Kidney (tissue), 14 donors: ENCODE measurements around the gene PDGFC. TPM values are rescaled to one million over a fixed set of nuclear protein-coding genes. Genes with fewer than 3 reads are reported as not detected.

Experiments
- DNase-seq, 5 donors: peaks; one replicate each; pipeline ENCODE4 v3.0.0-alpha.2; 2013 to 2020
- FAIRE-seq: peaks from 2 replicates; lab custom pipeline; 2012; peaks lifted over from hg19 to GRCh38; lab: Jason Lieb, UNC
- H3K27ac ChIP-seq, 2 donors: one replicate each; pipeline ENCODE4 v1.7.0; 2013; ENCODE audit warnings: low read depth in 2 of 2, low read length in 2 of 2, inconsistent platforms in 1 of 2
- H3K27me3 ChIP-seq: one replicate; pipeline ENCODE4 v1.7.1; 2013; ENCODE audit warnings: low read length, inconsistent platforms; ENCODE audit not compliant: control insufficient read depth, insufficient read depth
- H3K36me3 ChIP-seq, 3 donors: one replicate each; pipeline versions ENCODE4 v1.7.0 to v1.7.1; 2013; ENCODE audit warnings: low read length in 3 of 3, control low read depth in 1 of 3, inconsistent platforms in 1 of 3; ENCODE audit not compliant: insufficient read depth in 3 of 3, control insufficient read depth in 2 of 3
- H3K4me1 ChIP-seq, 3 donors: one replicate each; pipeline versions ENCODE4 v1.7.0 to v1.7.1; 2013; ENCODE audit warnings: low read length in 3 of 3, inconsistent platforms in 1 of 3, low read depth in 1 of 3; ENCODE audit not compliant: control insufficient read depth in 2 of 3, insufficient read depth in 2 of 3
- H3K4me3 ChIP-seq, 3 donors: one replicate each; pipeline versions ENCODE4 v1.7.0 to v1.8.1; 2013; ENCODE audit warnings: low read length in 3 of 3, control low read depth in 1 of 3, inconsistent platforms in 1 of 3
- H3K9ac ChIP-seq, 3 donors: one replicate each; pipeline versions ENCODE4 v1.7.0 to v1.7.1; 2013; ENCODE audit warnings: low read length in 3 of 3, control low read depth in 1 of 3, inconsistent platforms in 1 of 3
- H3K9me3 ChIP-seq, 3 donors: one replicate each; pipeline versions ENCODE4 v1.7.0 to v1.7.1; 2013; ENCODE audit warnings: low read length in 3 of 3, control low read depth in 1 of 3, inconsistent platforms in 1 of 3; ENCODE audit not compliant: control insufficient read depth in 2 of 3, insufficient read depth in 1 of 3
- intact Hi-C: fragments of 100-400 bp; cut with DNase I; formaldehyde crosslinking; loops from one replicate; pipeline ENCODE4 v1.11.1; 2022
- polyA plus RNA-seq: library from polyadenylated mRNA; stranded (reverse); fragments of 350-450 nt; fragmentation: Illumina TruSeq; extraction: RNeasy Lipid Tissue Mini Kit (QIAGEN cat#74804); gene quantifications from one replicate; pipeline ENCODE4 v1.2.3, GENCODE V29; 2014; ENCODE audit warnings: low read depth, low replicate concordance; ENCODE audit not compliant: insufficient read depth
- total RNA-seq: library from RNA; stranded (reverse); fragmentation: NEBNext Ultra II Directional; extraction: Animal tissue kit (Norgen Biotek cat#: 25700); gene quantifications from one replicate; pipeline ENCODE4 v1.2.1, GENCODE V29; 2021
- TF ChIP-seq, protein P1 (sequence below): IDR thresholded peaks from 3 replicates; pipeline ENCODE4 v1.5.1; 2012; ENCODE audit warnings: mild to moderate bottlenecking, moderate library complexity, borderline replicate concordance; ENCODE audit not compliant: insufficient read depth; ENCODE audit errors: extremely low read depth
- donor health status: control.
- donor health status: control.
- donor health status: control.
- donor health status: control.
- donor health status: control.
- donor health status: DM: yes; HTN: yes; CAD: no.
- donor health status: Normal renal cell carcinoma (clear cell type).

The PDGFC gene
- total and polyA plus RNA-seq, 2 donors from 2014 or later = 12.3 to 37.6 TPM

DNA sequence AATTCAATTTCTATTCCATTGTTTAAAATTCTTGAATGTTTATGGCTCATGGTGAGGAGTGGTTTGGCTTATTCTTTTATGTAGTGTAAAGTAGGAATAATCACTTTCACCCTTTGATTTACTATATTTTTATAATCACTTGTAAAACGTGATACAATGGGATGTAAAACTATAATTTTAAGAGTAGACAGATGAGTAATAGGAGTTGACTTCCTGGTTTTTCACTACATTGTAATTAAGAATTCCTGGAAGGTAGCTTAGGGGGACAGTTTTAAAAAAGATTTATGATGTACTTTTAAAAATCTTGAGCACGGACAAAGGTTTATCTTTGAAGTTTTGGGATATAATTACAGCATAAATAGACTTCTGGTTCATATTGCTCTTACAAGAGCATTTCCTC lies 65.3 kb downstream of the PDGFC start:
- DNase-seq = peak in 2 of 5 donors; percentile 58 to 69
- H3K27me3 ChIP-seq = no peaks in the 10 kb centered on the region
- no peaks in the 10 kb centered on the region for H3K36me3 ChIP-seq
- no peak overlapping the region for H3K9ac ChIP-seq
- intact Hi-C loops = no loop called here
- no peak overlapping the region for H3K27ac ChIP-seq
- peaks cover 0 to 2% (median 0%) of the 10 kb centered on the region in 3 donors for H3K4me1 ChIP-seq
- TF ChIP-seq, protein P1, sequence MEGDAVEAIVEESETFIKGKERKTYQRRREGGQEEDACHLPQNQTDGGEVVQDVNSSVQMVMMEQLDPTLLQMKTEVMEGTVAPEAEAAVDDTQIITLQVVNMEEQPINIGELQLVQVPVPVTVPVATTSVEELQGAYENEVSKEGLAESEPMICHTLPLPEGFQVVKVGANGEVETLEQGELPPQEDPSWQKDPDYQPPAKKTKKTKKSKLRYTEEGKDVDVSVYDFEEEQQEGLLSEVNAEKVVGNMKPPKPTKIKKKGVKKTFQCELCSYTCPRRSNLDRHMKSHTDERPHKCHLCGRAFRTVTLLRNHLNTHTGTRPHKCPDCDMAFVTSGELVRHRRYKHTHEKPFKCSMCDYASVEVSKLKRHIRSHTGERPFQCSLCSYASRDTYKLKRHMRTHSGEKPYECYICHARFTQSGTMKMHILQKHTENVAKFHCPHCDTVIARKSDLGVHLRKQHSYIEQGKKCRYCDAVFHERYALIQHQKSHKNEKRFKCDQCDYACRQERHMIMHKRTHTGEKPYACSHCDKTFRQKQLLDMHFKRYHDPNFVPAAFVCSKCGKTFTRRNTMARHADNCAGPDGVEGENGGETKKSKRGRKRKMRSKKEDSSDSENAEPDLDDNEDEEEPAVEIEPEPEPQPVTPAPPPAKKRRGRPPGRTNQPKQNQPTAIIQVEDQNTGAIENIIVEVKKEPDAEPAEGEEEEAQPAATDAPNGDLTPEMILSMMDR = no peak
- no peak overlapping the region for H3K4me3 ChIP-seq
- H3K9me3 ChIP-seq = no peaks in the 10 kb centered on the region
- no peak for FAIRE-seq

DNA sequence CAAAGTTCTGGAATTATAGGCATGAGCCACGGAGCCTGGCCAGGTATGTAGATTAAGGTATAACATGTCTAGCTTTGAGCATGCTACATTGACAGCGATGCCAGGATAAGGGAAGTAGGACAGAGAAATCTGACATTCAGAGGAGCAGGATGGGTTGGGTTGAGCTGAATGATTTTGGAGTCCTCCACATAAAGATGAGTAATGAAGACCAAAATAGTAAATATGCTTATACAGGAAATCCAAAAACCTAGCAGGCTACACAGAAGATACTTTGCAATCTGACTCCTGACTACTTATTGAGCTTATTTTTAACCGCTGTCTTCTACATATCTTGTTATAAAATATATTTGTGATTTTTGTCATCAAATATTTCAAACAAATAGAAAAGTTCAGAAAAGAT lies 69.7 kb downstream of the PDGFC start:
- H3K4me3 ChIP-seq = no peak overlapping the region
- DNase-seq (no peak), FAIRE-seq (no peak)
- H3K27me3 ChIP-seq = no peaks in the 10 kb centered on the region
- TF ChIP-seq, protein P1 = no peak
- H3K4me1 ChIP-seq = peaks cover 0 to 2% (median 0%) of the 10 kb centered on the region in 3 donors
- no peaks in the 10 kb centered on the region for H3K9me3 ChIP-seq
- H3K36me3 ChIP-seq = no peaks in the 10 kb centered on the region
- intact Hi-C loops = no loop called here
- H3K27ac ChIP-seq = no peak overlapping the region
- no peak overlapping the region for H3K9ac ChIP-seq

GRCh38 chr4:156898373-156899117 lies 73.1 kb downstream of the PDGFC start:
- Histone ChIP-seq H3K27ac (no peak overlapping the region), H3K4me3 (no peak overlapping the region), H3K9me3 (no peaks in the 10 kb centered on the region), H3K4me1 (no peaks in the 10 kb centered on the region), H3K36me3 (no peaks in the 10 kb centered on the region), H3K9ac (no peak overlapping the region), H3K27me3 (no peaks in the 10 kb centered on the region)
- DNase-seq (no peak), FAIRE-seq (no peak)
- TF ChIP-seq, protein P1 = no peak
- intact Hi-C loops = no loop called here
